ENCODE measurements around the gene FAM118A.
A peak's percentile ranks its signal among the peaks of the same experiment; 100 is the strongest.
"Not testable (repeated sequence)": the region's sequence is repeated elsewhere in the genome, so short reads cannot be mapped to it uniquely, and the experiment has no call there.

Gene FAM118A

DNA sequence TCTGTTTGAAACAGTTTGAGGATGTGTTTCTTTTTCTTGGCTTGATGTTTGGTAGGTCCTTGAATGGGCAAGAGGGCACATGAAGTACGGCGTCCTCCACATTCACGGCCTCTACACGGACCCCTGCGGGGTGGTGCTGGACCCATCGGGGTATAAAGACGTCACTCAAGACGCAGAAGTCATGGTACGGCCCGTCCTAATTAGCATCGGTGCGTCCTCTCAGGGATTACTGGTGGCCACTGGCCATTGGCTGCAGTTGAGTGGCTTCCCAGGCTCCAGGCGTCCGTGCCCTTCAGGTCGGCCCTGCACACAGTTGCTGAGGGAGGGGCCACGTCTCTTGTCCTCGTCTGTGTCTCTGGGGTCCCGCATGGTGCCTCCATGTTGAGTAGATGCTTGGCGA lies 20.8 kb downstream of the FAM118A start:
- no peak for DNase-seq (ENCODE audit: low read depth in 3 of 3)

DNA sequence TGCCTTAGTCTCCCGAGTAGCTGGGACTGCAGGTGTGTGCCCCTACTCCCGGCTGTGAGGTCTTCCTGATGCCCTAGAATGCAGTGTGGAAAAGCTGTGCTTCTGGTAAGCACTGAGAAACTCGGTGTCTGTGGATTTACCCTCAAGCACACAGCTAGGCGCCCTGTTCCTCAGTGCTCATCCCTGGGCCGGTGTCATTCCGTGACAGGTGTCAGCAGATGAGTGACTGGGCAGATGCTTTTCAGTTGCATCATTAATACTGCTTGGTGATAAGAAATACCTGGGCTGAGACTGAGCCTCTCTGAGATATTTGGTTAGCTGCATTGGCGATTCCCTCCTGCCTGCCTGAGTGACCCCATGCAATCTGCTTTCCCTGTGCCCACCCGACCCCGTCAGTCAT lies 21.8 kb downstream of the FAM118A start:
- DNase-seq (ENCODE audit: low read depth in 3 of 3), result no peak

DNA sequence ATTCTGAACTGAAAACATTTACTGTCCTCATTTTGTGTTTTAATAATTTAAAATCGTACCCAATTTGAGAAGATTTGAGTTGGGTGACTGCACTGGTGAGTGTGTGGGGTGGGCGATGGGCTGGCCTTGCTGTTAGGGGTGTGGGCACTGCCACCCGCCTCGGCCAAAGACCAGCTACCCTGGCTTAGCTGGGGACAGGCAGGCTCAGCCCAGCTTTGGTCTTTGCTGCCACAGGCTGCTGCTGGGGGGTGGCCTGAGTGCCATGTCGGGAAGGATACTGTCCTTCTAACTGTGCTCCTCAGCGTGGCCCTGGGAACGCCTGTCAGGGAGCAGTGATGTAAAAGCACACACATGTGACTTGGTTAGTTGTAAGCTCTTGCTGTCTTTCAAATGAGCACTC lies 22.3 kb downstream of the FAM118A start:
- no peak for DNase-seq (ENCODE audit: low read depth in 3 of 3)

DNA sequence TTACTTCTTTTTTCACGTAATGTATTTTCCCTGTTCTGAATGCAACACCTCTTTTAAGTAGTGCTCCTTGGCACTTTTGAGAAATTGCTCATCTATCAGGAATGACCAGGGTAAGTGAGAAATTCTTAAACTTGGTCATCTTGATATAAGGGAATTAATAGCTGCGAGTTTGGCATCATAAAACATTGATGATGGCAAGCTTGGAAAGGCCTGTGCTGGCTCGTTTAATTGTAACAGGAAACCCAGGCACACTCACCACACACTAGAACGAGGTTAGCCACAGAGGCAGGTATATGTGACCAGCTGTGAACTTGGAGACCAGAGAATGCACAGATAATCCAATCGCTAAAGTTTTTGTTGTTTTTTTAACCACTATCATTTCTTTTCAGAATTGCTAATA lies 24.3 kb downstream of the FAM118A start:
- DNase-seq (ENCODE audit: low read depth in 3 of 3), result no peak

DNA sequence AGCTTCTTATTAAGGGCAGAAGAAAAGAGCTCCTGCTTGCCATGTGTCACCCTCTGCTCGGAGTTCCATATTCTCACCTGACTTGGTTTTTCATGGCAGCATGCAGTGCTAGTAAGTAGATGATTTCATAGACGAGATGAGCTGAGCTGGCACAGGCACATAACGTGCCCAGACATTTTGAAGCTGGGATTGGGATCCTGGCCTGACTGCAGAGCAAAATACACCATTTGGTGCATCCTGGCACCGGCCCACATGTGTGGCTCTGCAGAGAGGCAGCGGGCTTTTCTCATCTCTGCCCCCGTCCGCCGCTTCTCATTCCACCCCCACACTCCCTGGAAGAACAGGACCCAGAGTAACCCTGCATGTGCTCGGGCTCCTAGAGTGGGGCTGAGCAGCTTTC lies 24.8 kb downstream of the FAM118A start:
- DNase-seq (ENCODE audit: low read depth in 3 of 3), result no peak

DNA sequence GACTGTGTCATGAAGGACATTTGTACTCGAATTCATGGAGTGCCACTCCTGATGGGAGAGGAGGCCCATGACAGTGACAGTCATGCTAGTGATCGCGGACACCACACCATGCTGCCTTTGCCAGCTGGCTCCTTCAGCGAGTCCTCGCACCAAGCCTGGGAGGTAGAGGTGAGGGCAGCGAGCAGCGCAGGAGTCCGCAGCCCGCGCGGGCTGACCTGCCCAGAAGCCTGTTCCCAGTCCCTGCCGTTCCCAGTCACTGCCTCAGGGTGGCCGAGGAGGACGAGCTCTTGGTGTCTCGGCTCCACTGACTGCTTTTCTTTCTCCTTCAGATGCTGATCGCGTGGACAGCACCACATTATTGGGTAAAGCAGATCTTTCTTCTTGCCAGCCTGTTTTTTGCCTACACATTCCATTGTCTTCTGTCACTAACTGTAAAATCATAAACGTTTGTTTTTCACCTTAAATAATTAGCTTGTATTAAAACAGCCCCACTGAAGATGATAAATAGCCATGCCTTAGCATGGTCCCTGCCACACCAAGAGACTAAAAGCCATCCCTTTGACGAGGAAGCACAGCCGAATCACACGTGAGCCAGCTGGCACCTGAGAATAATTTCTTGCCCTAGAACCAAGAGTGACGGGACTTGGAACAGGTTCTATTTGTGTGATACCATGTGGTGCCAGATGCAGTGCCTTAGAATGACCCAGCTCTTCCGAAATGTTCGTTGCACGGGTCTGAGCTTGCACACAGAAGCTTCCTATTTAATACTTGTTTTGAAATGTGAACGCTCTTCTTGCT lies 25.5 kb downstream of the FAM118A start:
- DNase-seq (ENCODE audit: low read depth in 3 of 3), result no peak

DNA sequence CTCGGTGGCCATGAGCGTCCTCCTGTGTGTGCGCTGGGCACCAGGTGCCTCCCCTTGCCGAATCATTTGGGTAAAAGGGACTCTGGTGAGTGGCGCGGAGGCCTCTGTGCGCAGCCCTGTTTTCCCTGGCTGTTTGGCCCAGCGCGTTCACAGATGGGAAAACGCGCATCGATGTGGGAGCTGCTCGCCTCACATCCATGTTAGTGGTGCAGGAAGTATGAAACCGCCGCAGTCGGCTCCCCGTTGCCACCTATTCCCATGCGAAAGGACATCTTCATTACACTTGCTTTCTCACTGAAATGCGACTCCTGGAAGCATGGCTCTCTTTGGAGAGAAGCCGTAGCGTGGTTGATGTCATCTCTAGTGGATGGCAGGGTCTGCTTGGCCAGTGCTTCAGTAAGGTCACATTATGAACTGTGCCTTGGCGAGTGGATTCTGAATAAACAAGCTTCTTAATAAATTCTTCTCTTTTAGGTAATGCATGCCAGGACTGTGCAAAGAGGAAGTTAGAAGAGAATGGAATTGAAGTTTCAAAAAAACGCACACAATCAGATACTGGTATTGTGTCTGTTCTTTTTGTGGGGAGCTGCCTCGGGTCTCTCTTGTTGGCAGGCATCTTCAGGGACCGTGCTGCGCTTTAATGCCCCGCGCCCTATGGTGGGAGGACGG lies 26.3 kb downstream of the FAM118A start:
- no peak for DNase-seq (ENCODE audit: low read depth in 3 of 3)

DNA sequence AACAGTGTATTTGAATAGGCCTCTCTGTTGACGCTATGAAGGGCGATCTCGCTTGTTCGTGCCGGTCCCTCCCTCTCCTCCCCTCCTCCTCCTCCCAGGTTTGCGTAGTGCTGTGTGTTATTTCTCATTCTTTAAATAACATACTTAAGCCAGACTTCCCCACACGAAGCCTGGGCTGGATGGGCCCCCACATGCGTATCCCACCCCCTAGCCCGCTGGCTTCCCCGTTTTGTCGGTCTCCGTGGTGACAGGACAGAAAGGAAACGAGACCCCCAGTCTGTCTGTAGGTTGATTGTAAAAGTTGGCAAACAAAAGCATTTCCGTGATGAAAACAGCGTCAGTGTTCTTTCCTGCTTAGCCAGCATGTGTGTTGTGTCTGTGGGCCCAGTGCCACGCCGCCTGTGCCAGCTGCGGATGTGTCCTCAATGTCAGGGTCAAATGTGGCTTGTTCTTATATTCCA lies 27.3 kb downstream of the FAM118A start:
- no peak for DNase-seq (ENCODE audit: low read depth in 3 of 3)

DNA sequence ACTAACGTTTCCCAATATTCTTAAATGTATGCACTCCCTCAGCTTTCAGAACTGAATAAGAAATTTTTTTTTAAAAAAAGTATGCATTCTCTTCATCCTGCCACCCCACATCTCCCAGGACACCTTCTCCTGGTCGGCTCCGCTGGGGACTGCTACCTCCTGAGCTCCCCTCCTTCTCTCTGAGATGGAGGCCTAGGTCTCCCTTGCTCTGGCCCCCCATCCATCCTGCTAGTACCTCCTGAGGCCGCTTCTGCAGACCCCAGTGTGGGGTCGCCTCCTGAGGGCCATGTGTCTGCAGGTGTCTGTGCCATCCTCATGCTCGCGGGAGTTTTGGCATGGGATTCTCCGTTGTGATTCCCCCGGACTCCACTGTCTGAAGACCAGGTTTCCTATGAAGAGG lies 27.8 kb downstream of the FAM118A start:
- DNase-seq (ENCODE audit: low read depth in 3 of 3), result no peak

DNA sequence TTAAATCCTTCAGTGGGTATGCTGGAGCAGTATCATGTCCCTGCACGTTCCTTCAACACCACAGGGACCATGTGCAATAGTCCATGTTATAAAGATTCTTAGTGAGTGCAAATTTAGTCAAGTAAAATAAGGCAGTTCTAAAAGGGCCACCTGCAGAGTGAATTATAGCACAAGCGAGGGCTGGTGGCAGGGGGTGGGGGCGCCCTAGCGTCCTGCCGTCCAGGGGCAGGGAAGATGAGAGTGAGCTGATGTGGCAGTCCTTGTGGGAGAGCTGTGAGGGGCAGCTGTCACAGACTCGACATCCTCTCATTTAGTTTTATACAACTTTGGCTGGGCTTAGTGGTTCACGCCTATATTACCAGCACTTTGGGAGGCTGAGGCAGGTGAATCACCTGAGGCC lies 29.1 kb downstream of the FAM118A start:
- no peak for DNase-seq (ENCODE audit: low read depth in 3 of 3)

DNA sequence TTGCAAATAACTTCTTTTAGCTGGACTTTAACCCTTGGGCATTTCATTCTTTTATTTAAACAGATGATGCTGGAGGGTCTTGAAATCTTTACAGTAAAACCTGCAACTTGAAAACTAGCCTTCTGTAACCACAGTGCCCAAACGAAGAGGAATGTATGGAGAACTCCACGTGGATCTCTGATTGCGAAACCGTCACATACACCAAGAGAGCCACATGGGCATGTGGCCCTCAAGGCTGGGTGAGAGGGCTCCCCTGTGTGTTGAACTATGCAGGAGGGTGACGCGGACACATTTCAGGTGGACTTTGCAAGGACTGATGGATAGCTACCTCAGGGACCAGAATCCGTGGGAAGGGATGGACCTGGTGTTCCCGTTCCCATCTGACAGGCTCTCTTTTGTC lies 30.6 kb downstream of the FAM118A start:
- DNase-seq (ENCODE audit: low read depth in 3 of 3), result no peak

DNA sequence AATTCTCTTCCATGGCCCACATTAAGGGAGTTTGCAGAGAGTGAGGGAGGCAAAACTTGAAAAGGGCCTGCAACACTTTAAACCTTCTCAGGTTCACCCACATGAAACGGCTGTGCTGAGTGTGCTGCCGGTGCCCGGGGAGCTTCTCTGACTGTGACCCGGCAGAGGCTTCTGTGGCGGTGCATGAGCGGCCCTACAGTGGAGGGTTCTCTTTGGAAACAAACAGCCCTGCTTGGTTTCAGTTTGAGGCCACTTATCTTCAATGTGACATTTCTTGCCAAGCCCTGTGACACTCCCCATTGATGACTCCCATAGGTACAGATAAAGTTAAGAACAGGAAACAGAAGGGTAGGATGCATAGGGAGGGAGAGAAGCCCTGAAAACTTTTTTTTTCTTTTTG lies 31.8 kb downstream of the FAM118A start:
- peak in 1 of 3 donors; percentile 62 for DNase-seq (ENCODE audit: low read depth in 3 of 3)

DNA sequence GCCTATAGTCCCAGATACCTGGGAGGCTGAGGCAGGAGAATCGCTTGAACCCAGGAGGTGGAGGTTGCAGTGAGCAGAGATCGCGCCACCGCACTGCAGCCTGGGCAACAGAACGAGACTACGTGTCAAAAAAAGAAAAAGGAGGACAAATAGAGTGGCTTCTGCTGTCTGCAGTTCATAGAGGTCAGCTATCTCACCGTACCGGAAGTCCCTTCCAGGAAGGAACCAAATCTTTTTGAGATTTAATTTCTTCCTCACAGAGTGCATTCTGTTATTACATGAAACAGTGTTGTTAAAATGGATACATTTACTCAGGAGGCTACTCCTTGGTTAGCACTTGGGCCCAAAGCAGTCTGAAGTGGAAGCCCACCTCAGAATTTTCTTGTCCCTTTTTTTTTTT lies 33.4 kb downstream of the FAM118A start:
- DNase-seq (ENCODE audit: low read depth in 3 of 3), result no peak

DNA sequence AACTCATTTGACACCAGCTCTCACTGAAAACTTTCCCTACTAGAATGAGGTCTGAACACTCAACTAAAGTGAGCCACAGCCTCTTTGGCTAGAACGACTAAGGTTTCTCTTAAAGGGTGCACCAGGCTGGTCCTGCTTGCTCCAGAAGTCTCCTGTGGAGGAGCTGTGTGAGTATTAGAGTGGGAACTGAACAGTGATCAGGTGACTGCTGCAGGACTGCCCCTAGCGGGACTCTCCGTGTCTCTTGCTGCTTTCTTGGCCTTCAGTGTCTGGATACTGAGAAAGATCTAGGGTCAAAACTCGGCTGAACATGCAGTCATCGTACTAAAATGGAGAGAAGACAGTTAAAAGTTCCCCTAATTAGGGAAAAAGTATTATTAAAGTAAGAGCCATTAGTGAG lies 34.6 kb downstream of the FAM118A start:
- no peak for DNase-seq (ENCODE audit: low read depth in 3 of 3)

DNA sequence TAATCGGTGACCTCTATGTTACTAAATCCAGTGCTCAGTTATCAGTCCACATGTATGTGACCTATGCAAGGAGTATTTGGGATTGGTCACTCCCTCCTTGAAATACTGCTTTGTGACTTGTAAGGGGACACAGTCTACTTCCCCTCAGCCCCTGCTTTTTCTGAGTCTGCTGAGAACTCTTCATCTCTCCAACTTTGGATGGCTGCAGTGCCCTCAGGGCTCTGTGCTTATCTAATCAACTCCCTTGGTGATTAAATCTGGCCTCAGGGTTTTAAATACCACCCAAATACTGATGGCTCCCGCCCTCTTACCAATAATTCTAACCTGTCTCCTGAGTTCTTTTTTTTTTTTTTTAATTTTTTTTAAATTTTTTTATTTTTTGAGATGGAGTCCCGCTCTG lies 40.2 kb downstream of the FAM118A start:
- no peak for DNase-seq (ENCODE audit: low read depth in 3 of 3)

DNA sequence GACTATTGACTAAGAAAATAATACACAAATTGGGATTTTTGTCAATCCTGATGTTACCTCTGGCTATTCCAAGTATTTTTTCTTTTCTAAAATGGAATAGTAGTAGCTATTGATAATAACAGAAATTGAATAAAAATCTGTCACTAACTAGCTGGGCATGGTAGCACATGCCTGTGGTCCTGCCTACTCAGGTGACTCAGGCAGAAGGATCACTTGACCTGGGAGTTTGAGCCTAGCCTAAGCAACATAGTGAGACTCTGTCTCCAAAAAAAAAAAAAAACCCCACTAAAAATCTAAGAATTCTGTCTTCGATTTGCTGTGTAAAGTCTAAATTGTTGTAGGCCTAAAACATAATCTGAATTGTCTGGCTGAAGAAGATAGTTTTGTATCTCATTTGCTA lies 42.2 kb downstream of the FAM118A start:
- no peak for DNase-seq (ENCODE audit: low read depth in 3 of 3)

DNA sequence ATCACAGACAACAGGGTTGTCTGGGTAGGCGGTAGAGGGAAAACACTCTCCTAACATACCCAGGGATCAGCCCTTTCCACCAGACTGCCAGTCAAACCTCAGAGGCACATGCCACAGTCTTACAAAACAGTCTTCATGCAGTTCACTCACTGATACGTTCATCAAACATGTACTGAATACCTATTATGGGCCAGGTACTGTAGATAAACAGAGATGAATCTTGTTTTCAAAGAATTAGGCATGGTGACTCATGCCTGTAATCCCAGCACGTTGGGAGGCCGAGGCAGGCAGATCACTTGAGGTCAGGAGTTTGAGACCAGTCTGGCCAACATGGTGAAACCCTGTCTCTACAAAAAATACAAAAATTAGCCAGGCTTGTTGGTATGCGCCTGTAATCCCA lies 43.0 kb downstream of the FAM118A start:
- not testable (repeated sequence) for DNase-seq (ENCODE audit: low read depth in 3 of 3)

DNA sequence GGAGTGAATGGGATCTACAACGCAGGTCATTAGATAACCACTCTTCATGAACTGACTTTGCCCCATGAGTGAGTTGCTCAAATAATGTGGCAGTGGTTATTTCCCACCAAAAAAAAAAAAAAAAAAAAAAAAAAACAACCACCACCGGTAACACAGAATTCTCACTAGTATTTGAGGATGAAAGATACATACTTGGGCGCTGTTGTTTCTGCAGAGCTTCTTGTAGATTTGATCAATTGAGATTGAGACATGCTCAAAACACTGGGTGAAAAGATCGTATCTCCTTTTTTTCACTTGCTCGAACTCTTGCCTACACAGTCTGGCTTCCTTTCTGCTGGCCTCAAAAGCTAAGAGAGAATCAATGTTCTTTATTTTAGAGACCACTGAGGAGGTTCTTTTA lies 44.1 kb downstream of the FAM118A start:
- no peak for DNase-seq (ENCODE audit: low read depth in 3 of 3)

DNA sequence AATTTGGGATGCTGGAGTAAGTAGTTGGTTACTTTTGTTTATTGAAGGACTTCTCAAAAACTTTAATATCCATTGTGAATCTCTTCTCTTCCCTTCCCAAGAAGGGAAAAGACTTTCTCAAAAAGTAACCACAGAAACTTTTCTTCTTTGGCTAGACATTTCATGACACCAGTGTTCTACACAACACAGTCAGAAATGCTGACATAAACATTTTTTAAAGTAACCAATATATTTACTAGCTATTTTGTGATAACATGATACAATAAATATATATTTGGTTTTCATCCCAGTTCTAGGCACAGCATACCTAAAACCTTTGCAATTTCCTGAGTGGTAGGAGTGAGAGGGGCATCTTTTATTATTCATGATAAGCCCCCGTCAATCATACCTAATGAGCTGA lies 47.8 kb downstream of the FAM118A start:
- no peak for DNase-seq (ENCODE audit: low read depth in 3 of 3)

DNA sequence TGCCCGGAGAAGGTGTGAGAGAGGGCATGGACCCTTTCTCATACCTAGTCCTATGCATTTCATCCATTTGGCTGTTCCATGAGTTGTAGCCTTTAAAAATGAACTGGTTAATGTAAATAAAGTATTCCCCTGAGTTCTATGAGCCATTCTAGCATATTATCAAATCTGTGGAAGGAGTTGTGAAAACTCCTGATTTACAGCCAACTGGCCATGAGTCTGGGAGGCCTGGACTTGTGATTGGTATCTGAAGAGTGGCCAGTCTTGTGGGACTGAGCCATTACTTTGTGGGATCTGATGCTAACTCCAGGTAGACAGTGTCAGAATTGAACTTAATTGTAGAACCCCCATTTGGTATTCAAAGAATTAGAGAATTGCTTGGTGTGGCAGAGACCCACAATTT lies 48.4 kb downstream of the FAM118A start:
- DNase-seq (ENCODE audit: low read depth in 3 of 3), result no peak

DNA sequence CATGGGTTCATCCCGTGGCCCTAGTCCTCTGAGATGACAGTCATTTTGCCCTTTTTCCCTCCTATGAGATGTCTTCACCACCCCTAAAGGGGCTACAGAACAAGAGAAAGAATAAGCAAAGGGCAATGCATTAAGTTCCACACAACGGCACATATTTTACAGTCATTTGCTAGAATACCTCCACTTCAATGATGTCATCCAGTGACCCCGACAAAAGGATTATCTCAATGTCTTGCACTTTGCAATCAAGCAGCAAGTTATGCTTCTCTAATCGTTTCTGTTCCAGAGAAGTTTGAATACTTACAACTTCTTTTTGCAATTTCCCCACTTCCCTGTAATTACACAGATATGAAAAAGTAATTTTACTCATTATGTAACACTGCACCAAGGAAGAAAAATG lies 49.9 kb downstream of the FAM118A start:
- no peak for DNase-seq (ENCODE audit: low read depth in 3 of 3)

DNA sequence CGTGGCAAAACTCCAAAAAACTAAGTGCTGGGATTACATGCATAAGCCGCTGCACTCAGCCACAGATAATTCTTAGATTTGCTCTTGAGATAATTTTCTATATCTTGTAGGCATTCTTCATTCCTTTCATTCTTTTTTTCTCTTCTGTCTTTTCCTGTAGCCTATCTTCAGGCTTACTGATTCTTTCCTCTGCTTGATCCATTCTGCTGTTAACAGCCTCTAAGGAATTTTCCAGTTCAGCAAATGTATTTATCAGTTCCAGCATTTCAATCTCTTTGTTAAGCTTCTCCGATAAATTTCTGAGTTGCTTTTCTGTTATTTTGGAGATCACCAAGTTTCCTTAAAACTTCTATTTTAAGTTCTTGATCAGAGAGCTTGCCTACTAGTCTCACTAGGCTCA lies 57.0 kb downstream of the FAM118A start:
- no peak for DNase-seq (ENCODE audit: low read depth in 3 of 3)

DNA sequence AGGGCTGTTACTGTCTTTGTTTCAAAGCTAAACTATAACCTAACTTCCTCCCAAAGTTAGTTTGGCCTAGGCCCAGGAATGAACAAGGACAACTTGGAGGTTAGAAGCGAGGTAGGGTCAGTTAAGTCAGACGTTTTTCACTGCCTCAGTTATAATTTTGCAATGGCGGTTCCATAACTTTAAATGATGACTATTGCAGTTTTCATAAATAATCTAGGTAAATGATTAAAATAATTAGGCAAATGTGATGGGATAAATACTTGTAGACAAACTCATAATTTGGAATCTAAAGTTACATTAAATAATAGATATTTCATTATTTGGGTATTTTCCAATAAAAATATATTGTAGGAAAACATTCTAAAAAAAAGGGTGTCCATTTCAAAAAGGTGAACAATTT lies 63.9 kb downstream of the FAM118A start:
- not testable (repeated sequence) for DNase-seq (ENCODE audit: low read depth in 3 of 3)

DNA sequence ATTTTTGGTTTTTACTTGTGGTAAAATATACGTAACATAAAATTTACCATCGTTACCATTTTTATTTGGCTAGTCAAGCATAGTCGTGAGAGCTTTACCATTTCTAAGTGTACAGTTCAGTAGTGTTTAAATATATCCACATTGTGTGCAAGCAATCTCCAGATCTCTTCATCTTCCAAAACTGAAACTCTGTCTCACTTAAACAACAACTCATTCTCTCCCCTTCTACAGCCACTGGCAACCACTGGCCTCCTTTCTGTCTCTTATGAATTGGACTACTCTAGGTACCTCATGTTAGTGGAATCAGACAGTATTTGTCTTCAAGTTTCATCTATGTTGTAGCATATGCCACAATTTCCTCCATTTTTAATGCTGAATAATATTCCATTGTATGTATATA lies 66.3 kb downstream of the FAM118A start:
- DNase-seq (ENCODE audit: low read depth in 3 of 3), result no peak
